IgD-negative memory B cell (primary cell): ENCODE results near the gene TTBK2. TPM values are rescaled to one million over a fixed set of nuclear protein-coding genes. Genes with fewer than 3 reads are reported as not detected.

Experiments used
- H3K27ac Mint-ChIP-seq, 3 donors: one replicate each; pipeline ENCODE4 v1.8.0; 2020 to 2022; ENCODE audit warnings: mild to moderate bottlenecking in 3 of 3, mixed read lengths in 3 of 3, moderate library complexity in 1 of 3
- H3K27me3 Mint-ChIP-seq: one replicate; pipeline ENCODE4 v1.8.0; 2021; ENCODE audit warnings: mixed read lengths
- H3K36me3 Mint-ChIP-seq: one replicate; pipeline ENCODE4 v1.8.0; 2020; ENCODE audit warnings: mild to moderate bottlenecking, mixed read lengths
- H3K4me1 Mint-ChIP-seq, 3 donors: one replicate each; pipeline ENCODE4 v1.8.0; 2020 to 2022; ENCODE audit warnings: mixed read lengths in 3 of 3, mild to moderate bottlenecking in 1 of 3
- H3K4me3 Mint-ChIP-seq, 4 donors: one replicate each; pipeline ENCODE4 v1.8.0; 2020 to 2022; ENCODE audit warnings: mild to moderate bottlenecking in 4 of 4, mixed read lengths in 4 of 4, moderate library complexity in 3 of 4
- H3K9me3 Mint-ChIP-seq, 3 donors: one replicate each; pipeline ENCODE4 v1.8.0; 2020 to 2021; ENCODE audit warnings: mixed read lengths in 3 of 3, mild to moderate bottlenecking in 1 of 3
- polyA plus RNA-seq: library from polyadenylated mRNA; unstranded; fragments of 300-500 nt; fragmentation: Illumina TruSeq; gene quantifications from one replicate; pipeline ENCODE4 v1.2.3, GENCODE V29; 2021

The TTBK2 gene
- polyA plus RNA-seq, 1 donor from 2014 or later, result 9.9 TPM

- Mint-ChIP-seq H3K27me3 (no peaks in the 10 kb centered on the region), H3K36me3 (no peaks in the 10 kb centered on the region), H3K9me3 (no peaks in the 10 kb centered on the region), H3K4me1 (peaks cover 8 to 18% (median 12%) of the 10 kb centered on the region in 3 donors), H3K4me3 (peak overlapping the region; percentile 84 to 91 (median 88)), H3K27ac (no peak overlapping the region)
Observed at GRCh38 chr15:42736178-42736792, 184.3 kb downstream of the TTBK2 start.

GRCh38 chr15:42735382-42736165, 185.0 kb downstream of the TTBK2 start:
- Mint-ChIP-seq H3K36me3 (no peaks in the 10 kb centered on the region), H3K9me3 (no peaks in the 10 kb centered on the region), H3K4me1 (peaks cover 8 to 18% (median 12%) of the 10 kb centered on the region in 3 donors), H3K4me3 (peak overlapping the region; percentile 70 to 90 (median 81)), H3K27me3 (no peaks in the 10 kb centered on the region), H3K27ac (peak overlapping the region in 2 of 3 donors; percentile 31 to 51)

- no peaks in the 10 kb centered on the region for H3K36me3 Mint-ChIP-seq
- peak overlapping the region; percentile 13 to 52 (median 23) for H3K27ac Mint-ChIP-seq
- H3K4me3 Mint-ChIP-seq, result peak overlapping the region in 3 of 4 donors; percentile 2 to 70 (median 25)
- peaks cover 8 to 18% (median 12%) of the 10 kb centered on the region in 3 donors for H3K4me1 Mint-ChIP-seq
- H3K27me3 Mint-ChIP-seq, result no peaks in the 10 kb centered on the region
- no peaks in the 10 kb centered on the region for H3K9me3 Mint-ChIP-seq
Observed at GRCh38 chr15:42734076-42734672, 186.4 kb downstream of the TTBK2 start.

- Mint-ChIP-seq H3K9me3 (no peaks in the 10 kb centered on the region), H3K27me3 (no peaks in the 10 kb centered on the region), H3K36me3 (peaks cover 2% of the 10 kb centered on the region), H3K4me3 (peak overlapping the region in 2 of 4 donors; percentile 70), H3K27ac (peak overlapping the region in 2 of 3 donors; percentile 23 to 56), H3K4me1 (peaks cover 8 to 18% (median 12%) of the 10 kb centered on the region in 3 donors)
Observed at GRCh38 chr15:42733027-42733426, 187.6 kb downstream of the TTBK2 start.

- peaks cover 5 to 14% (median 8%) of the 10 kb centered on the region in 3 donors for H3K4me1 Mint-ChIP-seq
- H3K9me3 Mint-ChIP-seq, result no peaks in the 10 kb centered on the region
- no peaks in the 10 kb centered on the region for H3K27me3 Mint-ChIP-seq
- H3K36me3 Mint-ChIP-seq, result peaks cover 2% of the 10 kb centered on the region
- peak overlapping the region in 1 of 4 donors; percentile 30 for H3K4me3 Mint-ChIP-seq
- H3K27ac Mint-ChIP-seq, result peak overlapping the region in 1 of 3 donors; percentile 56
Observed at GRCh38 chr15:42732095-42732827, 188.3 kb downstream of the TTBK2 start.

- Mint-ChIP-seq H3K4me3 (peak overlapping the region in 2 of 4 donors; percentile 30 to 54), H3K9me3 (no peaks in the 10 kb centered on the region), H3K4me1 (peaks cover 5 to 14% (median 6%) of the 10 kb centered on the region in 3 donors), H3K27me3 (no peaks in the 10 kb centered on the region), H3K36me3 (peaks cover 2% of the 10 kb centered on the region), H3K27ac (no peak overlapping the region)
Observed at GRCh38 chr15:42731461-42731860, 189.1 kb downstream of the TTBK2 start.

GRCh38 chr15:42730536-42730935, 190.0 kb downstream of the TTBK2 start:
- Mint-ChIP-seq H3K27ac (no peak overlapping the region), H3K4me1 (peaks cover 5 to 10% (median 6%) of the 10 kb centered on the region in 3 donors), H3K36me3 (peaks cover 2% of the 10 kb centered on the region), H3K9me3 (no peaks in the 10 kb centered on the region), H3K4me3 (no peak overlapping the region), H3K27me3 (no peaks in the 10 kb centered on the region)

GRCh38 chr15:42730135-42730534, 190.4 kb downstream of the TTBK2 start:
- Mint-ChIP-seq H3K4me3 (no peak overlapping the region), H3K27ac (peak overlapping the region in 1 of 3 donors; percentile 18), H3K9me3 (no peaks in the 10 kb centered on the region), H3K27me3 (no peaks in the 10 kb centered on the region), H3K36me3 (peaks cover 2% of the 10 kb centered on the region), H3K4me1 (peaks cover 5 to 10% (median 6%) of the 10 kb centered on the region in 3 donors)

- H3K4me1 Mint-ChIP-seq, result peaks cover 3 to 5% (median 4%) of the 10 kb centered on the region in 3 donors
- peaks cover 2% of the 10 kb centered on the region for H3K36me3 Mint-ChIP-seq
- H3K9me3 Mint-ChIP-seq, result no peaks in the 10 kb centered on the region
- H3K4me3 Mint-ChIP-seq, result no peak overlapping the region
- no peaks in the 10 kb centered on the region for H3K27me3 Mint-ChIP-seq
- H3K27ac Mint-ChIP-seq, result no peak overlapping the region
Observed at GRCh38 chr15:42729409-42729808, 191.2 kb downstream of the TTBK2 start.

GRCh38 chr15:42728972-42729371, 191.6 kb downstream of the TTBK2 start:
- H3K27me3 Mint-ChIP-seq, result no peaks in the 10 kb centered on the region
- no peak overlapping the region for H3K27ac Mint-ChIP-seq
- H3K4me1 Mint-ChIP-seq, result peaks cover 0 to under 1% (median 0%) of the 10 kb centered on the region in 3 donors
- no peaks in the 10 kb centered on the region for H3K9me3 Mint-ChIP-seq
- H3K36me3 Mint-ChIP-seq, result peaks cover 2% of the 10 kb centered on the region
- H3K4me3 Mint-ChIP-seq, result no peak overlapping the region

GRCh38 chr15:42728560-42728959, 192.0 kb downstream of the TTBK2 start:
- Mint-ChIP-seq H3K36me3 (peaks cover 2% of the 10 kb centered on the region), H3K4me1 (no peaks in the 10 kb centered on the region), H3K27me3 (no peaks in the 10 kb centered on the region), H3K27ac (no peak overlapping the region), H3K4me3 (no peak overlapping the region), H3K9me3 (no peaks in the 10 kb centered on the region)

GRCh38 chr15:42727750-42728381, 192.7 kb downstream of the TTBK2 start:
- H3K4me1 Mint-ChIP-seq, result no peaks in the 10 kb centered on the region
- no peaks in the 10 kb centered on the region for H3K27me3 Mint-ChIP-seq
- no peaks in the 10 kb centered on the region for H3K9me3 Mint-ChIP-seq
- H3K4me3 Mint-ChIP-seq, result no peak overlapping the region
- peak overlapping the region in 1 of 3 donors; percentile 67 for H3K27ac Mint-ChIP-seq
- peaks cover 2% of the 10 kb centered on the region for H3K36me3 Mint-ChIP-seq

- Mint-ChIP-seq H3K4me3 (no peak overlapping the region), H3K36me3 (peaks cover 2% of the 10 kb centered on the region), H3K4me1 (no peaks in the 10 kb centered on the region), H3K27ac (no peak overlapping the region), H3K9me3 (no peaks in the 10 kb centered on the region), H3K27me3 (no peaks in the 10 kb centered on the region)
Observed at GRCh38 chr15:42726114-42726513, 194.5 kb downstream of the TTBK2 start.

- Mint-ChIP-seq H3K27me3 (no peaks in the 10 kb centered on the region), H3K27ac (no peak overlapping the region), H3K4me1 (no peaks in the 10 kb centered on the region), H3K4me3 (no peak overlapping the region), H3K36me3 (peaks cover 2% of the 10 kb centered on the region), H3K9me3 (no peaks in the 10 kb centered on the region)
Observed at GRCh38 chr15:42725331-42725903, 195.2 kb downstream of the TTBK2 start.
